HG03025 (cell line): ENCODE data around the gene TBXT.

Experiments used
- ATAC-seq: cut with Tn5 transposase; IDR thresholded peaks from one replicate; pipeline ENCODE4 v1.9.1; 2021; ENCODE audit warnings: mild to moderate bottlenecking, moderate library complexity; ENCODE audit not compliant: unreplicated experiment, low FRiP score

Gene TBXT

DNA sequence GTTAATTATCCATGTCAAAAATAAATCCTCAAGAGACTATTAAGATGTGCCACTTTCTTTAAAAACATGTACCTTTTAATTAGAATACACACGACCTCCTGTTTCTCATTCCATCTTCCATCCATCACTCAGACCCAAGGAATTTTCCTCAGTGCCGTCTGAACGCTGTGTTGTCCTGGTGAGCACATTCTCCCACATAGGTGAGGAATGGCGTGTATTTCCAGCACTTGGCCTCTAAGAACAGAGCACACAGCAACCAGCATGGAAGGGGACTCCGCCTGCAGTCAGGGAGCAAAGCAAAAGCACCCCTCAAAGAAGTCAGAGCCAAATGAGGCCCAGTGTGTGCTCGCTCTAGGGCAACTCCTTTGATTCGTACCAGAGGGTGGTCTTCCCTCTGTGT lies 45.9 kb downstream of the TBXT start:
- no peak for ATAC-seq

DNA sequence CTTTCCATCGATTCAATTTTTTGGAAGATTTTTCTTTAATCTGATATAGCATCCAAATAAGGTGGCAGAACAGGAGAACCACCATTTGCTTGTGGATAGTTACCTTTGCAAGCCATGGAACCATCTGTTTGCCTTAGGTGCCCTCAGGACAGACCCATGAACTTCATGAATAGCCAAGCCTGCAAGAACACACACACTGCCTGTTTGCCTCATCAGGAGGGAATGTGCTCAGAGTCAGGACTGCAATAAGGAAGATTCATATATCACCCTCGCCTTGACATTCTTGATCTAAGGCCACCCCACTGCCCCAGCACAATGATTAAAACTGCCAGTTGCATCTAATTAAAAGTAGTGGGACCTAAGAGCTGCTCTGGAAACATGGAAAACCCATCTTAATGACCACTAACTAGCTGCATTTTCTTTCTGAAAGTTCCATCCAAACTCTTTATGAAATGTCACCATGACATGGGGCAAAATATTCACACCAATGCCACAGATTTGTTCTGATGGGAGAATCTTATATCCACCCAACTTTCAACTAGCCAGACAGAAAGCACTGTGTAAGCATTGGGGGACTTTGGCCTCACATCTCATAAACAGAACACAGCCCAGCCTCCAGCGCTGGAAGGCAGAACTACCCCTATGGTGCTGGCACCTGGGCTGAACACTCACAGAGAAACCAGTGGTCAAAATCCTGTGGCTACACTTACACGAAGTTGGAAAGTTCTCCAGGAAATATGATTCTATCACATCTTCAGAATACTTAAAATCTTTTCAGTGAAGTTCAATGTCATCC lies 48.3 kb downstream of the TBXT start:
- no peak for ATAC-seq

DNA sequence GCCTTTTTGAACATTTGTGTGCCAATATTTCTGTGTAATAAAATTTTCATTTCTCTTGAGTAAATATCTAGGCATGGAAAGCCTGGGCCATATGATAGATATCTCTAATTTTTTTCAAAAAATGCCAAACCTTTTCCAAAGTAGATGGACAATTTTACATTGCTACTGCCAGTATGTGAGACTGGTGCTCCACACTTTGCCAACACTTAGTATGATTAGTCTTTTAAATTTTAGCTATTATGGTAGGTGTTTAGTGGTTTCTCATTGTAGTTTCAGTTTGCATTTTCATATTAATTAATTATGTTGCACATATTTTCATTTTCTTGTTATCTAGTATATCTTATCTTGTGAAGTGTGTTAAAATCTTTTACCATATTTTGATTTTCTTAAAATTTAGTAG lies 52.0 kb downstream of the TBXT start:
- no peak for ATAC-seq

DNA sequence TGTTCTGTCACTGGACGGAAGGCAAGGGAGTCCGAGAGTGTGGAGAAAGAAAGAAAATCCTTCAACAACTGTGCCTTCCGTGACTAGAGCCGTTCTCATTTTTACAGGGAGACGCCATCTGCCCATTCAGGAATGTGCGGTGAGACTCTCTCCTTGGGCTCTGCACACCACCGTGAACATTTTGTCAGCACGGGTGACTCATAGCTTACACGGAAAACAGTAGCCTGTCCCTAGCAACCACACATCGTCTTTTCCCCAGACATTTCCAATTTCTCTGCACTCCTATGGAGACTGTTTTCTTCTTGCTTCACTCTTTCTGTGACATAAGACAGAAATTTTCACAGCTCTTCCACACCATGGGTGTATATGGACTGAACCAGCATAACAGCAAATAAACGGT lies 55.1 kb downstream of the TBXT start:
- no peak for ATAC-seq

DNA sequence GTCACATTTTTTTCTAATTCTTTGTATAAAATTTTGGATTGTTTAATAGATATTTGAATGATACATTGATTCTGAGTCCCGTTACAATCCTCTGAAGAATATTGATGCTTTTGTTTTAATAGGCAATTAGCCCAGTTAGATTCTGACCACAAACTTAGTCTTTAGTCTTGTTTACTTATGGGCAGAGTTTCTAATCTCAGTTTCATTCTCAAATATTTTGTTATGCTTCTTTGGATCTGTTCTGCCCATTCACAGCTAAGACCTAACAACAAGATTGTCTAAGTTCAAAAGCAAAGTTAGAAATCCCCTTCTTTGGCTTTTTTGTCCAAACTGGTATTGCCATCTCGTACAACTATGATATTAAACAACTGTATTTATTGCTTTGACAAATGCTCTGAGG lies 58.0 kb downstream of the TBXT start:
- ATAC-seq: no peak
